GDM1 (cell line): ENCODE data around the gene RIPK4.
A peak's percentile ranks its signal among the peaks of the same experiment; 100 is the strongest.
"Not testable (repeated sequence)": the region's sequence is repeated elsewhere in the genome, so short reads cannot be mapped to it uniquely, and the experiment has no call there.

Experiments
- DNase-seq: peaks from one replicate; lab custom pipeline; 2025; lab: John Stamatoyannopoulos, UW

The RIPK4 gene

GRCh38 chr21:41795726-41796125 is 28.9 kb upstream of the RIPK4 start:
- DNase-seq, result no peak

DNA sequence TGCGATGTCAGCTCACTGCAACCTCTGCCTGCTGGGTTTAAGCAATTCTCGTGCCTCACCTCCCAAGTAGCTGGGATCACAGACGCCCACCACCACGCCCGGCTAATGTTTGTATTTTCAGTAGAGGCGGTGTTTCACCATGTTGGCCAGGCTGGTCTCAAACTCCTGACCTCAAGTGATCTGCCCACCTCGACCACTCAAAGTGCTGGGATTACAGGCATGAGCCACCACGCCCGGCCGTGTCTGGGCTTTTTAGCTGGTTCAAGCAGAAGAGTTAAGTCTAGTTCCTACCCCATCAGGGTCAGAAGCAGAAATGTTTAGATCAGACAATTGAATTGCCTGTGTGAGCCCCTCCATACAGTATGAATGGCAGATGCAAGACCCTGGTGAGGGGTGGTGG is 27.7 kb upstream of the RIPK4 start:
- no peak for DNase-seq

DNA sequence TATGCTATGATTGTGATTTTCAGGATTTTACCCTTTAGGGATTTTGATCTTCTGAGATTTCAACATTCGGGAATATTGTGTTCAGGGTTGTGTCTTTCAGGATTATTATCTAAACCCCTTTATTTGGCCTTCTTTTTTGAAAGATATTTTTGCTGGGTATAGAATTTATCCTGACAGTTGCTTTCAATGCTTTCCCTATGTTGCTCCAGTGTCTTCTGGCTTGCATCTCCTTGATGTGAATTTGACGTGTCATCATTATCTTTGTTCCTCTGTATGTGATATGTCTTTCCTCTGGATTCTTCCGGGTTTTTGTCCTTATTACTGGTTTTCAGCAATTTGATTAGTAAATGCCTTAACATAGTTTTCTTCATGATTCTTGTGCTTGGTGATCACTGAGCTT is 25.9 kb upstream of the RIPK4 start:
- DNase-seq, result no peak

DNA sequence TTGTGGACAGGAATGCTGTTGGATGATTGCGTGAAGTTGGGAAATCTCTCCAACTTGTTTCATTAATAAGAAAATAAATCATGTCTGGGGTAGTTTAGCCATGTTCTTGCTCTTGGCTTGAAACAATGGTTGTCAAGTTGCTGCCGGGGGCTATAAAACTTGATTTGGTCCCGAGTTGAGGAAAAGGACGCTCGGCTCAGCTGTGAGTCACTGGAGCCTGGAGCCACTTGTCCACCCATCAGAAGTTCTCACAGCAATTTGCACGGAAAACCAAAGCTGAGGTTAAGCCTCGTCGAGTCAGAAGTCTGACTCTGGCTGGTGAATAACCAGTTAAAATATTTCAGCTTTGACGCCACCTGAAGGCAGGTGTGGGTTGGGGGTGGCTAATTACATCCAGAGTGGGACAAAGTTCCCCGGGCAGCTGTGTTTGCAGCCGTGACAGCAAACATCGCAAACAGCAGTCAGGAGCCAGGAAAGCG is 19.7 kb upstream of the RIPK4 start:
- no peak for DNase-seq

- not testable (repeated sequence) for DNase-seq
These were observed 18.4 kb upstream of the RIPK4 start for GRCh38 chr21:41785262-41785661.

DNA sequence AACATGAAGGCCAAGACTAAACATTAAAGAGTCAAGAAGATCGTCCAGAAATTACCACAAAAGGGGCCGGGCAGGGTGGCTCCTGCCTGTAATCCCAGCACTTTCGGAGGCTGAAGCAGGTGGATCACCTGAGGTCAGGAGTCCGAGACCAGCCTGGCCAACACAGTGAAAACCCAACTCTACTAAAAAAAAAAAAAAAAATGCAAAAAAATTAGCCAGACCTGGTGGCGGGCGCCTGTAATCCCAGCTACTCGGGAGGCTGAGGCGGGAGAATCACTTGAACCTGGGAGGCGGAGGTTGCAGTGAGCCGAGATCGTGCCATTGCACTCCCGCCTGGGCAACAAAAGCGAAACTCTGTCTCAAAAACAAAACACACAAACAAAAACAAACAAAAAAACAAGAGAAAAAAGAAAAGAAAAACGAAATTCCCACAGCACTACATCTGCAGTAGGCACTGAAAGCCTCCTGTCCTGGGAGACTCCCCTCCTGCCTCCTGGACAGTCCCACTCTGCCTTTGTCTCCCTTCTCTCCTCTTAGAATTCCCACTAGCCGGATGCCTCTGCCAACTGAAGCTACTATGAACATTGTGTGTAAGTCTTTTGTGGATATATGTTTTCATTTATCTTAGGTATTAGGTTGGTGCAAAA is 17.7 kb upstream of the RIPK4 start:
- DNase-seq, result no peak

GRCh38 chr21:41783476-41784180 is 16.8 kb upstream of the RIPK4 start:
- DNase-seq, result peak; percentile 51

DNA sequence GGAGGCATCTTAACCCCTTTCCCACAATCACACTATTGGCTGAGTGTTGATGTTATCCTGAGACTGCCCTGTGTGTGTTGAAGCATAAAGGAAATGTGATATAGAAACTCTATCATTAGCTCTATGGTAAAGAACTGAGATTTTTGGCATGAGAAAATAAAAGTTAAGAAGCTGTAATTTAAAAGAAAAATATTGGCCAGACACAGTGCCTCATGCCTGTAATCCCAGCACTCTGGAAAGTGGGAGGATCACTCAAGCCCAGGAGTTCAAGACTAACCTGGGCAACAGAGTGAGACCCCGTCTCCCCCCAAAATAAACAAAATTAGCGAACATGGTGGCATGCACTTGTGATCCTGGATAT is 14.2 kb upstream of the RIPK4 start:
- DNase-seq, result no peak

GRCh38 chr21:41780337-41781049 is 13.6 kb upstream of the RIPK4 start:
- DNase-seq, result no peak

- no peak for DNase-seq
These were observed 12.8 kb upstream of the RIPK4 start for GRCh38 chr21:41779659-41780058.

DNA sequence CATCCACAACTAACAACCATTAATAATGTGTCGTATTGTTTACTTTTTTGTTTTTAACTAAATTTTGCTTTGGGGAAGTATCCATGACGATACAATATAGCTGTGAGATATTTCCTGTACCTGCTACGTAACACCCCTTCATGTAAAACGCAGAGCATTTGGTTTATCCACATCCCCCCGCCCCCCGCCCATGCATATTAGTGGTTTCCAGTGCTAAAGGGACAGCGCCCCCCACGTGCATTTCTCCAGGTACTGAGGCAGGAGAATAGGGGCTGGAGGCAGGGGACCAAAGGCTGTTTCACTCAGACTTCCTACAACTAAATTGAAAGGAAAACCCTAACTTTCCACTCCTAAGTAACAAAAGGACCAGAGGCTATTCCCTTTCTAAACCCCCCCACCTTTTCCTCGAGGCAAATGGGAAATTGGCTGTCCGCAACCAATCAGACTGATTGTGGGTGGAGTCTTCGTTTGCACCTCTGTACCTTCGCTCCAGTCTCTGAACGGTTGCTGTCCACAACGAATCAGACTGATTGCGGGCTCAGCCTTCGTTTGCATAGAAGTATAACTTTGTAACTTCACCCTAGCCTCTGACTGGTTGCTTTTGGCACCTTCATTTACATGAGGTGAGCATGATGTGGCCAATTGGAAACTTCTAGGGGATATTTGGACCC is 12.2 kb upstream of the RIPK4 start:
- DNase-seq, result no peak

DNA sequence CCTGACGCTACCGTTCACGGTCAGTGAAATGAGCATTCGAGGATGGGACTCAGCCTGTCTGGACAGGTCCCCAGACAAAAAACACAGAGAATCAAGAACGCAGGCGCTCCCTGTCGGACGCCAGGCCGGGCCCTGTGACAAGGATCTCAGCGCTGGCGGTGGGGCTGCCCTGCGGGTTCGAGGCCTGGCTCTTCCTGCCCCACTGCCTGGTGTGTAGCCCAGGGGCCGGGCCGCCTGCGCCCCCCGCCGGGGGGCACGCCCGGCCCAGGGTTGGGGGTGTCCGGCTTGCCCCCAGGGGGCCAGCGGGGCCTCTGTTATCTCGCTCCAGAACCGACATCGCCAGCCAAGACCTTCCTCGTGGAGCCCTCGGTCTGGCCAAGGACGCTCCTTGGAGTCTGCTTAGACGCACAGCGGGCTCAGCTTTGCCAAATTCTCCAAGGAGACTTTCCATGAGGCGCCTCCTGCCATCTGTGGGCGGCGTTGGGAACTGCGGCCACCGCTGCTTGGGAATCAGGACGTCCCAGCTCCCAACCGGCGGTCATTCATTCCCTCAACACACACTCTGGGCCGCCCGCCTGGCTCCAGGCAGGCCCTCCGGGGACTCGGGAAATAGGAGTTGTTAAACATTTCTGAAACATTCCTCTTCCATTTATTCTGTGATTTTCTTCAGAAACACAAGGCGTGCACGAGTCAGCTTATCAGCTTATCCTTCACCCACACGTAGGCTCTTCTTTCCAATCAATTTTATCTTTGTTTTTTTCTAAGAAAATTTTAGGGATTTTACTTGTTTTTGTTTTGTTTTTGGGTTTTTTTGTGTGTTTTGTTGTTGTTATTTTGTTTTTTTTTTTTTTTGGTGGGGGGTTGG is 11.3 kb upstream of the RIPK4 start:
- no peak for DNase-seq

- no peak for DNase-seq
These were observed 9.9 kb upstream of the RIPK4 start for GRCh38 chr21:41776778-41777177.

DNA sequence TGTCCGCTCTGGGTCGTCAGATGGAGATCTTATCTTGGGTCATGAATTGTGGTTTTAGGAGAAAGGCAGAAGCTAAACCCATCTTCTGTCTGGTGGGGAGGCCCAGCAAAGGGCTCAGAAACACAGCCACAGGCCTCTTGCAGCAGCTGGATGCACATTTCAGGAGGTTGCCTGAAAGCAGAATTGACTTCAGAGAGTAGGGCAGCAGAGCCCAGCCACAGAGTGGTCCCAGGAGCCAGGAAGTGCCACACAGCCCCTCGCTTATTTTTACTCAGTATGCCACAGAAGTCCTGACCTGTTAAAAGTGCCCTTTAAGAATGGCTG is 8.3 kb upstream of the RIPK4 start:
- no peak for DNase-seq

DNA sequence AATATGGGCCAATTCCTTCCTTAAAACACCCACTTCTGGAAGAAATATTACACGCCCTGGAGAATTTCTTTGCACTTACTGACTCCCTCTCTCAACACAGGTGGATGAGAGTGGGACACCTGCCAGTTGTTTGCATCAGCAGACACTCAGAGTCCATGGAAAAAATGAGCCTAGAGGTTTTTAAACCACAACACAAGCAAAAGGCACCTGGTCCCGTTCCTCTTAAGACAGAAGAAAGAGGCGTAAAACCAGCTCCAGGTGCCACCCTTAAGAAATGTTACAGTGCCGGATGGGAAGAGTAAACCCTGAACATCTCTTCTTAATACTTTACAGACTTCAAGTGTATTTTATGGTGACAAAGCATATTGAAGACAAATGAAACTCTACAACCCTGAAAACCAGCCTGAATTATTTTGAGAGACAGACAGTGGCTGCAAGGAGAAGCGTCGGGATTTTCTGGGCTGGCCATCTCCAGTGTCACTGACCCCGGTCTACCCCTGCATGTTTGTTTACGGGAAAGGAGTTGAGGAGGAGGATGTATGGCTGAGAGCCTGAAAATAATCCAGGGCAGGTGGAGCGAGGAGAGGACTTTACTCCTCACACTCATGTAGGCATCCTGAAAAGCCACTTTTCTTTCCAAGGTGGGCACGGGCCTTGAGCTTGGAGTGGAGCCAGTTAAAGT is 7.8 kb upstream of the RIPK4 start:
- no peak for DNase-seq

GRCh38 chr21:41772351-41773080 is 5.7 kb upstream of the RIPK4 start:
- DNase-seq, result no peak

GRCh38 chr21:41771625-41771945 is 4.7 kb upstream of the RIPK4 start:
- DNase-seq, result no peak

DNA sequence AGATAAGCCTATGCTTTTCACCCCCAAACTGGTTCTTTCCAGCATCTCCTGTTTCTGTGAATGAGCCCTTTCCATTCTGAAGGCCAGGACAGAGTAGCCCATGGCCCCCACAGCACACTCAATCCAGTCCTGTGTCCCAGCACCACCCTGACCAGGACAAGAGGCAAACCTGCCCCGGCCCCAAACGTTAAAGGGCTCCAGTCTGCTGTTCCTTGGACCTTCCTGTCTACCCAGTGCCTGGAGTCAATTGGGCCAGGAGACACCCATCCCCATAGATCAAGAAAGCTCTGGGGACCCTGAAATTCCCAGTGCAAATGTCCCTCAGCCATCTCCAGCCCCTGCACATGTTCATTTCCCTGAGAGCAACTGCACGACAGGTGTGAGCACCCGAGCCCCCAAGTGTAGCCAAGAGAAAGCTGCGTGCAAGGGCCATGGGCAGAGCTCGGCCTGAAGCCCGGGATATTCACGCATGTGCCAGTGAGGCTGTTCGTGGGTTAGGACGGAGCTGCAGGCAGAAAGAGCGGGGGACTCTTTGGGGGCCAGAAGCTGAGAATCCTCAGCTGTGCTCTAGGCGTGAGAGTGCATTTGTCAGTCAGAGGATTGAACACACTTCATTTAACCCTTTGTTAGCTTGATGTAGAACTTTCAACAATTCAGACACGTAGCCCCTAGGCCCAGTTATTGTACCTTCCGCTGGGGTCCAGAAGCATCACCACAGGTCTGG is 4.2 kb upstream of the RIPK4 start:
- no peak for DNase-seq

- DNase-seq, result no peak
These were observed 3.1 kb upstream of the RIPK4 start for GRCh38 chr21:41769933-41770332.

DNA sequence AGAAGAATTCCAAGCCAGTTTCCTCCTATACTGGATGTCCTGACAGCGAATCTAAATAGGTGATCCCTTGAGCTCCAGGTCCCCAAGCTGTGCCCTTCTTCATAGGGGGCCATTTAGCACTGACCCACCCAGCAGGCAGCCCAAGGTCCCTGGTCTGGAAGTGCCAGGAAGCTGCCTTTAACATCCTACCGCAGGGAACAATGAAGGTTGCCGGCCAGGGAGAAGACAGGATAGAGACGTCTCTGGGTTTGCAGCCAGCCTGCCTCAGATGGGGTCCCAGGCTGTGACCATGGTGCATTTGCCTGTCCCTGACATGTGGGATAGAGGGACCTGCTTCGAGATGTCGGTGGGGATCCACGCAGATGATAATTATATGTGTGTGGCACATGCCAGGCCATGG is 2.7 kb upstream of the RIPK4 start:
- DNase-seq, result no peak
